PC-3 (cell line): ENCODE results near the gene TEPSIN. TPM values are rescaled to one million over a fixed set of nuclear protein-coding genes. Genes with fewer than 3 reads are reported as not detected.

Experiments used
- ATAC-seq: fragments of 200-7000 bp; cut with Tn5 transposase; 2 replicates; pipeline ENCODE4 v1.9.1; 2020; ENCODE audit warnings: mild to moderate bottlenecking, moderate library complexity
- BruUV-seq: library from RNA; stranded (reverse); fragments of 400-500 nt; replicated peaks from 2 replicates; lab custom pipeline; 2021; lab: Mats Ljungman, UMichigan
- CTCF ChIA-PET: fragments of 300-600 bp; sonication (Branson Sonifier 250); formaldehyde crosslinking; loops from one replicate; lab custom pipeline; 2022; ENCODE audit warnings: antibody characterized with exemption; lab: Charles Lee
- POLR2A ChIA-PET: fragments of 300-600 bp; sonication (Branson Sonifier 250); formaldehyde crosslinking; loops from one replicate; lab custom pipeline; 2022; ENCODE audit warnings: antibody characterized with exemption; ENCODE audit not compliant: unreplicated experiment; lab: Charles Lee
- DNase-seq: peaks from one replicate; pipeline ENCODE4 v3.0.0-alpha.2; 2015
- H2AFZ ChIP-seq: fragments of 300-600 bp; sonication (generic); 2 replicates; pipeline ENCODE4 v1.6.0; 2016; ENCODE audit warnings: antibody characterized with exemption, low read length
- H3F3A ChIP-seq: fragments of 300-600 bp; sonication (generic); one replicate; pipeline ENCODE4 v1.6.0; 2017; ENCODE audit warnings: antibody characterized with exemption, low read length, control low read depth, mild to moderate bottlenecking; ENCODE audit not compliant: unreplicated experiment
- H3K27ac ChIP-seq: fragments of 300-600 bp; sonication (generic); 2 replicates; pipeline ENCODE4 v1.5.1; 2016; ENCODE audit warnings: mild to moderate bottlenecking, low read length
- H3K27me3 ChIP-seq: fragments of 300-600 bp; sonication (generic); 2 replicates; pipeline ENCODE4 v1.6.1; 2016; ENCODE audit warnings: low read length, mixed read lengths
- H3K36me3 ChIP-seq: fragments of 300-600 bp; sonication (generic); 2 replicates; pipeline ENCODE4 v1.6.1; 2016; ENCODE audit warnings: low read depth, mixed run types, low read length, mixed read lengths
- H3K4me1 ChIP-seq: fragments of 300-600 bp; sonication (generic); 2 replicates; pipeline ENCODE4 v1.5.1; 2016; ENCODE audit warnings: low read length; ENCODE audit not compliant: insufficient read depth
- H3K4me2 ChIP-seq: fragments of 300-600 bp; sonication (generic); 2 replicates; pipeline ENCODE4 v1.6.0; 2016; ENCODE audit warnings: low read length
- H3K4me3 ChIP-seq: fragments of 300-600 bp; sonication (generic); 2 replicates; pipeline ENCODE4 v1.5.1; 2016; ENCODE audit warnings: mild to moderate bottlenecking, low read length, mixed read lengths
- H3K79me2 ChIP-seq: fragments of 300-600 bp; sonication (generic); 2 replicates; pipeline ENCODE4 v1.6.1; 2017; ENCODE audit warnings: low read length, mixed read lengths
- H3K9ac ChIP-seq: fragments of 300-600 bp; sonication (generic); 2 replicates; pipeline ENCODE4 v1.6.0; 2016; ENCODE audit warnings: mild to moderate bottlenecking, low read length
- H3K9me2 ChIP-seq: fragments of 300-600 bp; sonication (generic); replicated peaks from 2 replicates; pipeline ENCODE4 v1.6.1; 2016; ENCODE audit warnings: mixed run types, low read length, mixed read lengths
- H3K9me3 ChIP-seq: fragments of 300-600 bp; sonication (generic); 2 replicates; pipeline ENCODE4 v1.6.1; 2016; ENCODE audit warnings: low read length, mixed read lengths
- H4K20me1 ChIP-seq: fragments of 300-600 bp; sonication (generic); 2 replicates; pipeline ENCODE4 v1.6.1; 2016; ENCODE audit warnings: low read length, mixed read lengths
- CTCF ChIP-seq: fragments of 300-600 bp; sonication (generic); conservative IDR thresholded peaks from 2 replicates; pipeline ENCODE4 v1.5.1; 2017; ENCODE audit warnings: antibody characterized with exemption, low read depth, mild to moderate bottlenecking, low read length
- EZH2 ChIP-seq: fragments of 300-600 bp; sonication (generic); IDR thresholded peaks from one replicate; pipeline ENCODE4 v1.6.1; 2017; ENCODE audit warnings: antibody characterized with exemption, mild to moderate bottlenecking, low read length; ENCODE audit not compliant: unreplicated experiment
- EZH2phosphoT487 ChIP-seq: fragments of 300-600 bp; sonication (generic); IDR thresholded peaks from 2 replicates; pipeline ENCODE4 v1.6.1; 2018; ENCODE audit warnings: mild to moderate bottlenecking, antibody characterized with exemption, low read length, borderline replicate concordance
- intact Hi-C: fragments of 100-400 bp; cut with micrococcal nuclease; formaldehyde crosslinking; loops from 2 replicates; pipeline ENCODE4 v1.9.0; 2023
- total RNA-seq: library from RNA; depleted of rRNA; stranded (reverse); fragments of >200 nt; gene quantifications from 2 replicates; pipeline ENCODE4 v1.2.3, GENCODE V29; 2014

Gene TEPSIN
- total RNA-seq, 1 experiment from 2014 or later, result 28.8 TPM

DNA sequence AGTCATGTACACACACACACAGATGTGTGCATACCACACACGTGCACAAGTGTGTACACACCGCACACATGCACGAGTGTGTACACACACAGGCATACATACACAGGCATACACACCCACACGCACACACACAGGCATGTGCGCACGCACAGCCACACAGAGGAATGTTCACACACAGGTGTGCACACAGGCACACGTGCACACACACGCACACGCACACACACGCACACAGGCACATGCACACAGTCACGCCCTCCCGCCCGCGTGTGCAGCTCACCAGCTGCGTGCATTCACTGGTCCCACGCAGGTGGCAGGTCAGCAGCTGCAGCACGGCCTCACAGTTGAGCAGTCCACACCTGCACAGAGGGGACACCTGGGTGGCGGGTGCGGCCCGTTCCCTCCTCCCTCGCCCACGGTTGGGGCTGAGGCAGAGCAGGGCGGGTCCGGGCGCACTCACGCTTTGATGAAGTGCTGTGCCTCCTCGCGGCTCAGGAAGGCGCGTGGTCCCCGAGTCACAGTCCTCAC is 7.7 kb downstream of the TEPSIN start:
- no TSS peak for BruUV-seq
- Histone ChIP-seq H3K4me3 (no peak overlapping the region), H3K4me1 (no peaks in the 10 kb centered on the region), H4K20me1 (no peaks in the 10 kb centered on the region), H3K36me3 (no peaks in the 10 kb centered on the region; the same call in 1 of the 2 replicates), H3K79me2 (no peaks in the 10 kb centered on the region), H3K9ac (no peak overlapping the region), H3F3A (no peaks in the 10 kb centered on the region), H2AFZ (no peak overlapping the region), H3K9me3 (no peaks in the 10 kb centered on the region), H3K27me3 (no peaks in the 10 kb centered on the region), H3K4me2 (no peak overlapping the region), H3K27ac (no peak overlapping the region), H3K9me2 (no peaks in the 10 kb centered on the region)
- ATAC-seq, result no peak
- CTCF ChIA-PET, result no interaction called here
- no peak for DNase-seq
- TF ChIP-seq EZH2 (no peak), EZH2phosphoT487 (no peak), CTCF (no peak)
- intact Hi-C loops, result no loop called here
- POLR2A ChIA-PET, result no interaction called here

- no peak for DNase-seq
- H3K36me3 ChIP-seq, result no peaks in the 10 kb centered on the region; the same call in 1 of the 2 replicates
- no TSS peak for BruUV-seq
Measured at GRCh38 chr17:81230043-81230820, 8.6 kb downstream of the TEPSIN start.

More at GRCh38 chr17:81230043-81230820, 8.6 kb downstream of the TEPSIN start:
- H3K27ac ChIP-seq, result no peak overlapping the region
- 0 out of 2 replicates have a peak, but pooled peaks have one; percentile 29 for ATAC-seq
- no peak overlapping the region for H3K4me3 ChIP-seq
- 0 out of 2 replicates have a peak, but pooled peaks cover 3% of the 10 kb centered on the region for H3K9me3 ChIP-seq
- H3K9me2 ChIP-seq, result no peaks in the 10 kb centered on the region
- no peaks in the 10 kb centered on the region for H3K27me3 ChIP-seq
- no peak overlapping the region for H3K4me2 ChIP-seq
- intact Hi-C loops, result no loop called here
- no peaks in the 10 kb centered on the region for H4K20me1 ChIP-seq
- H3F3A ChIP-seq, result no peaks in the 10 kb centered on the region
- TF ChIP-seq EZH2phosphoT487 (no peak), CTCF (peak; percentile 64), EZH2 (no peak)
- H3K4me1 ChIP-seq, result no peaks in the 10 kb centered on the region
- no peaks in the 10 kb centered on the region for H3K79me2 ChIP-seq
- CTCF ChIA-PET, result no interaction called here
- no peak overlapping the region for H2AFZ ChIP-seq
- H3K9ac ChIP-seq, result no peak overlapping the region
- POLR2A ChIA-PET, result no interaction called here
